ENCODE data around the gene CAMTA1.

- TF ChIP-seq, protein P1, sequence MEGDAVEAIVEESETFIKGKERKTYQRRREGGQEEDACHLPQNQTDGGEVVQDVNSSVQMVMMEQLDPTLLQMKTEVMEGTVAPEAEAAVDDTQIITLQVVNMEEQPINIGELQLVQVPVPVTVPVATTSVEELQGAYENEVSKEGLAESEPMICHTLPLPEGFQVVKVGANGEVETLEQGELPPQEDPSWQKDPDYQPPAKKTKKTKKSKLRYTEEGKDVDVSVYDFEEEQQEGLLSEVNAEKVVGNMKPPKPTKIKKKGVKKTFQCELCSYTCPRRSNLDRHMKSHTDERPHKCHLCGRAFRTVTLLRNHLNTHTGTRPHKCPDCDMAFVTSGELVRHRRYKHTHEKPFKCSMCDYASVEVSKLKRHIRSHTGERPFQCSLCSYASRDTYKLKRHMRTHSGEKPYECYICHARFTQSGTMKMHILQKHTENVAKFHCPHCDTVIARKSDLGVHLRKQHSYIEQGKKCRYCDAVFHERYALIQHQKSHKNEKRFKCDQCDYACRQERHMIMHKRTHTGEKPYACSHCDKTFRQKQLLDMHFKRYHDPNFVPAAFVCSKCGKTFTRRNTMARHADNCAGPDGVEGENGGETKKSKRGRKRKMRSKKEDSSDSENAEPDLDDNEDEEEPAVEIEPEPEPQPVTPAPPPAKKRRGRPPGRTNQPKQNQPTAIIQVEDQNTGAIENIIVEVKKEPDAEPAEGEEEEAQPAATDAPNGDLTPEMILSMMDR (conservative IDR thresholded peaks at IDR 0.05; ENCODE audit: low read length) = no peak
- TF ChIP-seq EZH2phosphoT487 (IDR thresholded peaks at IDR 0.05; ENCODE audit: borderline replicate concordance, low read depth, low read length) = no peak
These were observed 103.6 kb downstream of the CAMTA1 start for GRCh38 chr1:6888870-6889269.
